Lower leg skin (tissue), 4 donors: ENCODE measurements around the gene NANOGP8. TPM values are rescaled to one million over a fixed set of nuclear protein-coding genes. Genes with fewer than 3 reads are reported as not detected.

Experiments
- DNase-seq, 2 donors: peaks; one replicate each; pipeline ENCODE4 v3.0.0-alpha.2; 2019; ENCODE audit warnings: low spot score in 2 of 2
- H3K4me3 ChIP-seq: fragments of 200-600 bp; sonication (generic); 2 replicates; pipeline ENCODE4 v1.5.1; 2017; ENCODE audit warnings: mild to moderate bottlenecking, low read depth; ENCODE audit not compliant: poor library complexity, severe bottlenecking
- CTCF ChIP-seq, 3 donors: fragments of 450-650 bp; IDR thresholded peaks; one replicate each; pipeline ENCODE4 v1.5.1; 2016; ENCODE audit warnings: antibody characterized with exemption in 3 of 3, mild to moderate bottlenecking in 3 of 3, moderate library complexity in 2 of 3
- POLR2A ChIP-seq, 2 donors: fragments of 450-650 bp; IDR thresholded peaks; one replicate each; pipeline ENCODE4 v1.6.1; 2016 to 2017; ENCODE audit warnings: antibody characterized with exemption in 2 of 2, mild to moderate bottlenecking in 1 of 2, moderate library complexity in 1 of 2
- WGBS, 2 donors: methylation state at CpG; one replicate each; pipeline ENCODE4 v1.1.5; 2018; 5-methylcytosine and 5-hydroxymethylcytosine counted together
- intact Hi-C: fragments of 100-400 bp; cut with DNase I; formaldehyde crosslinking; loops from one replicate; pipeline ENCODE4 v1.15.0; 2023; ENCODE audit warnings: low total_unique reads
- total RNA-seq, 4 donors: library from RNA; depleted of rRNA; stranded (reverse); fragments of >200 nt; gene quantifications; one replicate each; pipeline ENCODE4 v1.1.0, GENCODE V29; 2016

Gene NANOGP8
- total RNA-seq, 4 donors from 2014 or later = 0.95 to 1.5 TPM; not detected in 2

GRCh38 chr15:35115155-35115725, 30.1 kb upstream of the NANOGP8 start:
- TF ChIP-seq CTCF (IDR thresholded peaks at IDR 0.05) = no peak
- TF ChIP-seq POLR2A (IDR thresholded peaks at IDR 0.05) = no peak
- H3K4me3 ChIP-seq = no peak overlapping the region
- 50 to 53% methylated on average over 5 of the region's 5 CpGs for WGBS, 2 donors
- intact Hi-C loops = no loop called here
- DNase-seq = no peak

- TF ChIP-seq CTCF (IDR thresholded peaks at IDR 0.05) (no peak), POLR2A (IDR thresholded peaks at IDR 0.05) (no peak)
- no peak for DNase-seq
- intact Hi-C loops = no loop called here
- WGBS, 2 donors = 90 to 95% methylated on average over 2 of the region's 2 CpGs
- no peak overlapping the region for H3K4me3 ChIP-seq
These were observed 27.3 kb upstream of the NANOGP8 start for GRCh38 chr15:35112346-35112745.

- intact Hi-C loops = no loop called here
- no peak overlapping the region for H3K4me3 ChIP-seq
- DNase-seq = no peak
- no peak for TF ChIP-seq POLR2A (IDR thresholded peaks at IDR 0.05)
- no peak for TF ChIP-seq CTCF (IDR thresholded peaks at IDR 0.05)
These were observed 26.8 kb upstream of the NANOGP8 start for GRCh38 chr15:35111861-35112260.

GRCh38 chr15:35108453-35108852, 23.4 kb upstream of the NANOGP8 start:
- TF ChIP-seq CTCF (IDR thresholded peaks at IDR 0.05) (no peak), POLR2A (IDR thresholded peaks at IDR 0.05) (no peak)
- no peak for DNase-seq
- H3K4me3 ChIP-seq = no peak overlapping the region
- intact Hi-C loops = no loop called here

GRCh38 chr15:35107561-35107960, 22.5 kb upstream of the NANOGP8 start:
- intact Hi-C loops = no loop called here
- DNase-seq = no peak
- H3K4me3 ChIP-seq = no peak overlapping the region
- WGBS, 2 donors = 78 to 87% methylated on average over 5 of the region's 5 CpGs
- TF ChIP-seq CTCF (IDR thresholded peaks at IDR 0.05) (no peak), POLR2A (IDR thresholded peaks at IDR 0.05) (no peak)

- intact Hi-C loops = no loop called here
- H3K4me3 ChIP-seq = no peak overlapping the region
- 80 to 87% methylated on average over 3 of the region's 3 CpGs for WGBS, 2 donors
- DNase-seq = no peak
- TF ChIP-seq CTCF (IDR thresholded peaks at IDR 0.05) (no peak), POLR2A (IDR thresholded peaks at IDR 0.05) (no peak)
These were observed 22.0 kb upstream of the NANOGP8 start for GRCh38 chr15:35107122-35107521.
